Left colon (tissue), 2 donors: Measurements from ENCODE around the gene PLEKHA4. TPM values are rescaled to one million over a fixed set of nuclear protein-coding genes. Genes with fewer than 3 reads are reported as not detected.
"Not testable (repeated sequence)": the region's sequence is repeated elsewhere in the genome, so short reads cannot be mapped to it uniquely, and the experiment has no call there.

ENCODE experiments used
- ATAC-seq: fragments of 200-7000 bp; cut with Tn5 transposase; one replicate; pipeline ENCODE4 v1.9.1; 2020; ENCODE audit warnings: mild to moderate bottlenecking, moderate library complexity
- DNase-seq, 2 donors: peaks; one replicate each; pipeline ENCODE4 v3.0.0-alpha.2; 2020
- intact Hi-C, 2 donors: fragments of 100-400 bp; cut with DNase I in 1 of 2; cut with micrococcal nuclease in 1 of 2; formaldehyde crosslinking; loops; one replicate each; pipeline versions ENCODE4 v1.11.2 to v1.14.0; 2022; cut with DNase I, micrococcal nuclease
- total RNA-seq, 2 donors: library from RNA; stranded (reverse); fragmentation: NEBNext Ultra II Directional; extraction: Animal tissue kit (Norgen Biotek cat#: 25700); gene quantifications; one replicate each; pipeline ENCODE4 v1.2.1, GENCODE V29; 2021
- donor health status: DM: no; HTN: no; CAD: no.
- donor health status: DM: yes; HTN: yes; CAD: no.

Gene PLEKHA4
- total RNA-seq, 2 donors from 2014 or later = 4.3 to 8.6 TPM

- peak in 1 of 2 donors; percentile 65 for DNase-seq
- intact Hi-C loops = no loop called here
- ATAC-seq = no peak
Measured at GRCh38 chr19:48896191-48896720, 27.8 kb upstream of the PLEKHA4 start.

GRCh38 chr19:48895226-48895625 lies 26.8 kb upstream of the PLEKHA4 start:
- no peak for DNase-seq
- intact Hi-C loops = no loop called here
- ATAC-seq = no peak

- DNase-seq (no peak), ATAC-seq (peak; percentile 26)
- intact Hi-C loops = no loop called here
Measured at GRCh38 chr19:48890551-48890950, 22.1 kb upstream of the PLEKHA4 start.

- DNase-seq, ATAC-seq, intact Hi-C loops: not testable (repeated sequence)
Measured at GRCh38 chr19:48889496-48889895, 21.1 kb upstream of the PLEKHA4 start.

GRCh38 chr19:48887861-48888612 lies 19.6 kb upstream of the PLEKHA4 start:
- ATAC-seq = no peak
- intact Hi-C loops = no loop called here
- no peak for DNase-seq

GRCh38 chr19:48883726-48884125 lies 15.3 kb upstream of the PLEKHA4 start:
- DNase-seq (no peak), ATAC-seq (no peak)
- intact Hi-C loops = no loop called here

- ATAC-seq (peak; percentile 70), DNase-seq (no peak)
- intact Hi-C loops = no loop called here
Measured at GRCh38 chr19:48881741-48882657, 13.6 kb upstream of the PLEKHA4 start.

GRCh38 chr19:48879696-48880095 lies 11.3 kb upstream of the PLEKHA4 start:
- not testable (repeated sequence) for ATAC-seq, DNase-seq
- intact Hi-C loops = loop anchor here in 1 of 2 donors (10.0 kb wide), 1 partner anchor 85 kb away; the partner anchor contains the start of gene FTL

GRCh38 chr19:48879025-48879637 lies 10.7 kb upstream of the PLEKHA4 start:
- intact Hi-C loops = loop anchor here in 1 of 2 donors (10.0 kb wide), 1 partner anchor 86 kb away; the partner anchor contains the start of gene FTL
- DNase-seq (no peak), ATAC-seq (no peak)

GRCh38 chr19:48878196-48879024 lies 10.0 kb upstream of the PLEKHA4 start:
- ATAC-seq (no peak), DNase-seq (no peak)
- intact Hi-C loops = loop anchor here in 1 of 2 donors (10.0 kb wide), 1 partner anchor 86 kb away; the partner anchor contains the start of gene FTL

GRCh38 chr19:48877855-48878195 lies 9.4 kb upstream of the PLEKHA4 start:
- intact Hi-C loops = loop anchor here in 1 of 2 donors (10.0 kb wide), 1 partner anchor 87 kb away; the partner anchor contains the start of gene FTL
- DNase-seq (no peak), ATAC-seq (no peak)

- not testable (repeated sequence) for ATAC-seq, DNase-seq
- intact Hi-C loops = loop anchor here in 1 of 2 donors (10.0 kb wide), 1 partner anchor 88 kb away; the partner anchor contains the start of gene FTL
Measured at GRCh38 chr19:48876043-48876981, 7.9 kb upstream of the PLEKHA4 start.

- DNase-seq (no peak), ATAC-seq (no peak)
- intact Hi-C loops = loop anchor here in 1 of 2 donors (10.0 kb wide), 1 partner anchor 90 kb away; the partner anchor contains the start of gene FTL
Measured at GRCh38 chr19:48874303-48875135, 6.1 kb upstream of the PLEKHA4 start.

GRCh38 chr19:48873476-48874302 lies 5.3 kb upstream of the PLEKHA4 start:
- peak in 1 of 2 donors; percentile 22 for DNase-seq

More at GRCh38 chr19:48873476-48874302, 5.3 kb upstream of the PLEKHA4 start:
- no peak for ATAC-seq
- intact Hi-C loops = loop anchor here in 1 of 2 donors (10.0 kb wide), 1 partner anchor 91 kb away; the partner anchor contains the start of gene FTL
